Breast epithelium (tissue), 3 donors: Measurements from ENCODE around the gene IL17F.

Experiments
- POLR2A ChIP-seq: fragments of 450-650 bp; IDR thresholded peaks from one replicate; pipeline ENCODE4 v1.6.1; 2016; ENCODE audit warnings: antibody characterized with exemption, mild to moderate bottlenecking, moderate library complexity
- POLR2AphosphoS5 ChIP-seq, 3 donors: sonication (generic); formaldehyde crosslinking; IDR thresholded peaks; one replicate each; pipeline ENCODE4 v1.6.1; 2017; ENCODE audit warnings: antibody characterized with exemption in 3 of 3
- TF ChIP-seq, protein P1 (sequence below), 3 donors: fragments of 450-650 bp; IDR thresholded peaks; one replicate each; pipeline ENCODE4 v1.5.1; 2016 to 2017; ENCODE audit warnings: antibody characterized with exemption in 3 of 3, mild to moderate bottlenecking in 3 of 3, moderate library complexity in 3 of 3

DNA sequence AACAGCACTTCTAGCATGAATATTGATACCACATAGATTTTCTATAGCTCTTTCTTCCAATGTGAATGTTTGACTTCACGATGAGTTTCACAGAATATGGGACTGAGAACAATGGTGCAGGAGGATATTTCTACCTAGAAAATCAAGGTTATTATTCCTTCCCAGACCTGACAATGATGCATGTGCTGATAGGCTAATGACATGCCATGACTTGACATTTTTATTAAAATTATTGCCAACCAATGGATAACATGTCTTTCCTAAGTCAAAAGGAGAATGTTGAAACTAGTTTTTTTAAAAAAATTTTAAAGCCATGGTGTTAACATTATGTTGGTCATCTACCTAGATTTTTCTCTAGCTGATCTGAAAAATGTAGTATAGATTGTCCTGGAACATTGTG lies 57.2 kb downstream of the IL17F start:
- TF ChIP-seq POLR2A (no peak), POLR2AphosphoS5 (IDR thresholded peaks at IDR 0.05) (no peak)
- TF ChIP-seq, protein P1, sequence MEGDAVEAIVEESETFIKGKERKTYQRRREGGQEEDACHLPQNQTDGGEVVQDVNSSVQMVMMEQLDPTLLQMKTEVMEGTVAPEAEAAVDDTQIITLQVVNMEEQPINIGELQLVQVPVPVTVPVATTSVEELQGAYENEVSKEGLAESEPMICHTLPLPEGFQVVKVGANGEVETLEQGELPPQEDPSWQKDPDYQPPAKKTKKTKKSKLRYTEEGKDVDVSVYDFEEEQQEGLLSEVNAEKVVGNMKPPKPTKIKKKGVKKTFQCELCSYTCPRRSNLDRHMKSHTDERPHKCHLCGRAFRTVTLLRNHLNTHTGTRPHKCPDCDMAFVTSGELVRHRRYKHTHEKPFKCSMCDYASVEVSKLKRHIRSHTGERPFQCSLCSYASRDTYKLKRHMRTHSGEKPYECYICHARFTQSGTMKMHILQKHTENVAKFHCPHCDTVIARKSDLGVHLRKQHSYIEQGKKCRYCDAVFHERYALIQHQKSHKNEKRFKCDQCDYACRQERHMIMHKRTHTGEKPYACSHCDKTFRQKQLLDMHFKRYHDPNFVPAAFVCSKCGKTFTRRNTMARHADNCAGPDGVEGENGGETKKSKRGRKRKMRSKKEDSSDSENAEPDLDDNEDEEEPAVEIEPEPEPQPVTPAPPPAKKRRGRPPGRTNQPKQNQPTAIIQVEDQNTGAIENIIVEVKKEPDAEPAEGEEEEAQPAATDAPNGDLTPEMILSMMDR (IDR thresholded peaks at IDR 0.05): no peak
